ENCODE results near the gene ANAPC13.

DNA sequence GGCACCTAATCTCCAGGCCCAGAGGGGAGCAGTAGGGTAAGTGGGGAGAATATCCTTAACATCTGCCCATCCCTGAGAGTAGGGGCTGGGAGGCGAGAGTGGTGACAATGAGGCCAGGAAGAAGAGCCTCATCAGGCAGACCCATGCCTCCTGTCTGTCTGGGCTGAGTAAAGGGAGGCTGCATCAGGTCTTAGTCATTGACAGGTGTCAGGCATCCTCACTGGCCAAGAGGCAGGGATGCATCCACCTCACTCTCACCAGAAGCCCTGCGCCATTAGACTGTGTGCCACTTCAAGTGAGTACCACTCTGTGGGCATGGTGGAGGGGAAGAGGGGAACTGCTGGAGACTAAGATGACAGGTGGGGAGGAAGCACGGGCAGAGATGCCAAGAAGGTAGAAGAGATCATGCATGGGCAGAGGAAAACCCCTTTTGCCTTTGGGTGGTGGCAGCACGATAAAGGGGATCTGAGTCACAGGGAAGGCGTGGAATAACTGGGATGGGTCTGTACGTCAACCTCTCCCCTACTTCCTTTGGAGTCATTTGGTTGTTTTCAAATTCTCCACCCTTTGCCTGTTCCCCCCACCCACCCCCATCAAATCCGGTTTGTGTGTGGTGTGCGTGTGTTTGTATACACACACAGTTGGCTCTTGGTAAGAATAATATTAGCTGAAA lies 14.1 kb downstream of the ANAPC13 start:
- no peak for TF ChIP-seq CTCF (IDR thresholded peaks at IDR 0.05; ENCODE audit: poor library complexity, severe bottlenecking)
- no peak for TF ChIP-seq EZH2 (IDR thresholded peaks at IDR 0.05; ENCODE audit: borderline replicate concordance, insufficient read depth, low read length, poor library complexity, severe bottlenecking)
- TF ChIP-seq POLR2AphosphoS5 (IDR thresholded peaks at IDR 0.05): no peak
- no peak for TF ChIP-seq EP300 (conservative IDR thresholded peaks at IDR 0.05; ENCODE audit: poor library complexity, severe bottlenecking)
- no peak for TF ChIP-seq MXI1 (conservative IDR thresholded peaks at IDR 0.05; ENCODE audit: poor library complexity, severe bottlenecking)
- no peak for TF ChIP-seq RAD21 (conservative IDR thresholded peaks at IDR 0.05)

All from neural cell (in vitro differentiated cells).